GM19438 (cell line): ENCODE data around the gene TRAFD1.
"Not testable (repeated sequence)": the region's sequence is repeated elsewhere in the genome, so short reads cannot be mapped to it uniquely, and the experiment has no call there.

Source experiments
- ATAC-seq: cut with Tn5 transposase; IDR thresholded peaks from one replicate; pipeline ENCODE4 v1.9.1; 2021; ENCODE audit warnings: low read depth; ENCODE audit not compliant: unreplicated experiment

The TRAFD1 gene

GRCh38 chr12:112153181-112153892 lies 28.0 kb downstream of the TRAFD1 start:
- no peak for ATAC-seq

DNA sequence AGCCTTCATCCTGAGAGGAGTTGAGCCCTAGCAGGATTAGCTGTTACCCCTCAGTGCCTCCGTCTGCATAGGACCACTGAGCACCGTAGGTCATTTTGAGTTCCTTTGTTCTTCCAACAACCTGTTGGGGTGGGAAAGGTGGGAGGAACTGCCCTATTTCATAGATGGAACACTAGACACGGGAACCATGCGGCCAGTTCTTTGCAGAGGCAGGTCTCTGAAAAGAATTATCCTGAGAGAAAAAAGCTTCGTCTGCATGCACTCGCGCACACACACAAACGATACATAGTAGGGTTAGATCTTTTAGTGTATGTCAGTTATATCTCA lies 28.5 kb downstream of the TRAFD1 start:
- no peak for ATAC-seq

DNA sequence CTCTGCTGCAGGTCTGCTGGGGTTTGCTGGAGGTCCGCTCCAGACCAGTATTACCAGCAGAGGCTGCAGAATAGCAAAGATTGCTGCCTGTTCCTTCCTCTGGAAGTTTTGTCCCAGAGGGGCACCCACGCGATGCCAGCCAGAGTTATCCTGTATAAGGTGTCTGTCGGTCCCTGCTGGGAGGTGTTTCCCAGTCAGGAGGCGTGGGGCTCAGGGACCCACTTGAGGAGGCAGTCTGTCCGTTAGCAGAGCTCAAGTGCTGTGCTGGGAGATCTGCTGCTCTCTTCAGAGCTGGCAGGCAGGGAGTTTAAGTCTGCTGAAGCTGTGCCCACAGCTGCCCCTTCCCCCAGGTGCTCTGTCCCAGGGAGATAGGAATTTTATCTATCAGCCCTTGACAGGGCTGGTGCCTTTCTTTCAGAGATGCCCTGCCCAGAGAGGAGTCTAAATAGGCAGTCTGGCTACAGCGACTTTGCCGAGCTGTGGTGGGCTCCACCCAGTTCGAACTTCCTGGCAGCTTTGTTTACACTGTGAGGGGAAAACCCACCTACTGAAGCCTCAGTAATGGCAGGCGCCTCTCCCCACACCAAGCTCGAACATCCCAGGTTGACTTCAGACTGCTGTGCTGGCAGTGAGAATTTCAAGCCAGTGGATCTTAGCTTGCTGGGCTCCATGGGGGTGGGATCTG lies 33.2 kb downstream of the TRAFD1 start:
- ATAC-seq: not testable (repeated sequence)

- no peak for ATAC-seq
Observed at GRCh38 chr12:112159146-112159541, 33.8 kb downstream of the TRAFD1 start.

DNA sequence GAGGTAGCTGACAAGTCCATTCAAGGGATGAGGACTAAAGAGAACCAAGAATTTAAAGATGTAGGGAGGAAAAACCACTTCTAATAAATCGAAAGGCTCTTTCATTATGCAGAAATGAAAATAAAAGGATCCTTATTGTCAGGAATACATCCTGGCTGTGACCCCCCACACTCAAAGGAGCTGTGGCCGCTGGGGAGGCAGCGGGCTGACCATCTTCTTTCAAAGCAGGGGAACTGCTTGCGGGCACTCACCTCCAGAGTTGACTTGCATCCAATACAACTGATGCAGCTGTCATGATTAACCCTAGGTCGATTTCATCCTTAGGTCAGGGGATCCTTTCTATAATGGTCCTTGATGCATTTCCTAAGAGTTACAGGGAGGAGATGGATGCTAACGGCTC lies 35.3 kb downstream of the TRAFD1 start:
- no peak for ATAC-seq

DNA sequence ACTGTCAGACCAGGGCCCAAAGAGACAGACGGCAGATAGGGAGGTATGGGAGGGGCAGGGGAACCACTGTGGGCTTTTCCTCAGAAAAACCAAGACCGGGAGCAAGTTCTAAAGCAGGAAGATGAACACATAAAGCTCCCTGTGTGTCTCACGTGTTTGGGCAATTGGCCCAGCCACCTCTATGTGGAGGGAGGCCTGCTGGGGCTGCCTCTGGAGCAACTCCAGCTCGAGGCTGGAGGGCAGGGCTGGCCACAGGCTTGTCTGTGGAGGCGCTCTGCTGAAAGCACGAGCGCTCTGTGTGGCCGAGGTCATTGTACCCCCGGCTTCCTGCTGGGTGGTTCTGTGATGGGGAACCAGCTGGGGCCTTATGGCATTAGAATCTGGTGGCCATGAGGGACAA lies 36.4 kb downstream of the TRAFD1 start:
- no peak for ATAC-seq

DNA sequence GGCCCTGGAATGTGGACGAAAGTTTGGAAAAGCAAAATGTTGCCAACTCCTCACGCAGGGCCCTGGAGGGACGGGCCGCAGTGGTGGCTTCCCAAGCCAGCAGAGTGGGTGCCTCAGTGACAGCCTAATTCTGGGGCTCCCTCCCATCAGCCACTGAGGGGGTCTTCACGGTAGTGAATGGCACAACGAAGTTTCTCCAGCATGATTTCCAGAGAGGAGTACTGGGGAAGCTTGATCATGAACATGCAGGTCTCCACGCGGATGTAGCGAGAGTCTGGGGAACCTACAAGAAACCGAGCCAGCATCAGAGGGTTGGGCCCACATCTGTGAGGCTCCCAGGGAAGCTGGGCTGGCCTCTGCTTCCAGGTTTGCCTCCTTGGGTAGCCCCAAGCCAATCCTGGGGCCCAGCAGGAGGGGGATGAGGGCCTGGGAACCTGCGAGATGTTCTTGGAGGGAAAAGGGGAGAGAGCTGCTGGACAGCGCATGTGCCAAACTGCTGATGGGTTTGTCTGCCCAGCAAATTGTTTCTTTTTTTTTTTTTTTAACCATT lies 37.0 kb downstream of the TRAFD1 start:
- no peak for ATAC-seq

DNA sequence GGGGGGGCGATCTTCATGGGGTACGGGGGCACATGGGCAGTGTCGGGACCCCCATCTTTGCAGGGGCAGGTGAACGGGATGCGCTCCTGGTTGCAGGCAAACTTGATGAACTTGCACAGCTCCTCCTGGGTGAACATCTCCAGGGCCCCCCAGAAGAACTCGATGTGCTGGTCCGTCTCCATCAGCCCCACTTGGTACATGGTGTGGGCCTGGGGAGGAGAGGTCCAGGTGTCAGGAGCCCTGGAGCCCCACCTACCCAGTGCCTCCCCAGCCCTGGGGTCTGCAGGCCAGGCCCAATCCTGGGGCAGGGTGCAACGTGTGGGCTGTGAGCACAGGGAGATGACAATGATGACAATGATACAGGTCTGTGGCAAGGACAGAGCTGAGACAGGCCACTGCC lies 37.7 kb downstream of the TRAFD1 start:
- no peak for ATAC-seq

DNA sequence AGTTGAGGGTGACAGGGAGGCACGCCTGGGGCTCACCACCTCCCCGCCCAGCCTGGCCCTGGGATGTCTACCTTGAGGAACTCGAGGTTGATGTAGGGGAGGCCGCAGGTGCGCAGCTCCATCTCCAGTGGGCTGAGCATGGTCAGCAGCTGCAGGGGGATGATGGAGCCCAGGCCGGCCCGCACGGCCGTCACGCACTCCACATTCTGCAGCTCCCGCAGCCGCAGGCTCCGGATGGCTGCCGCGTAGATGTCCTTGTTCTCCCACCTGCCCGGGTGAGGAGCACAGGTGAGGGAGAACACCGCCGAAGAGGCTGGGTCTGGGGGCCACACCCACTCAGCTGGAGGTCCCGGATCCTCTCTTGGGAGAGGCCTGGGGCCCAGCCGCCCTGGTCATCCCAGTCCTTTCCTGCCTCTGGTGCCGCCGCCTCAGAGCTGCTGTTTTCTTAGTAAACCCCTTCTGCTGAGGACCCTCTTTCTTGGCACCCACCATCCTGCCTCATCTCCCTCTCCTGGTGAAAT lies 38.2 kb downstream of the TRAFD1 start:
- ATAC-seq: no peak

GRCh38 chr12:112164011-112164660 lies 38.8 kb downstream of the TRAFD1 start:
- ATAC-seq: no peak

DNA sequence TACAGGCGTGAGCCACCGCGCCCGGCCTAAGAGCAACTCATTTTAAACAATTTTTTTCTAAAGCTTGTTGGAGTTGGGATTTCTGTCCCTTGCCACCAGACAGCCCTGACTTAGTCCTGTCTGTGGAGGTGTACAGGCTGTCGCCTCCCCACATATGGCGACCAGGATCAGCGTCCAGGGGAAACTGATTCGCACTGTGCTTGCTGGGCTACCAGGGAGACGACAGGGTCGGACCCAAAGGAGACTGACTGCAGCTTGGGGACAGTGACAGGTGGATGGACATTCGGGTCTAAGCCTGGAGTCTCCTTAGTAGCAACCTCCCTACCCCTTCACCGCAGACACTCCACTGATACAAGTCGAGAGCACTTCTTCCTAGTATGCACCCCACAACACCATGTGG lies 40.3 kb downstream of the TRAFD1 start:
- ATAC-seq: no peak

GRCh38 chr12:112166051-112167015 lies 41.0 kb downstream of the TRAFD1 start:
- no peak for ATAC-seq

GRCh38 chr12:112167031-112167461 lies 41.7 kb downstream of the TRAFD1 start:
- ATAC-seq: no peak

GRCh38 chr12:112167718-112168525 lies 42.6 kb downstream of the TRAFD1 start:
- no peak for ATAC-seq

DNA sequence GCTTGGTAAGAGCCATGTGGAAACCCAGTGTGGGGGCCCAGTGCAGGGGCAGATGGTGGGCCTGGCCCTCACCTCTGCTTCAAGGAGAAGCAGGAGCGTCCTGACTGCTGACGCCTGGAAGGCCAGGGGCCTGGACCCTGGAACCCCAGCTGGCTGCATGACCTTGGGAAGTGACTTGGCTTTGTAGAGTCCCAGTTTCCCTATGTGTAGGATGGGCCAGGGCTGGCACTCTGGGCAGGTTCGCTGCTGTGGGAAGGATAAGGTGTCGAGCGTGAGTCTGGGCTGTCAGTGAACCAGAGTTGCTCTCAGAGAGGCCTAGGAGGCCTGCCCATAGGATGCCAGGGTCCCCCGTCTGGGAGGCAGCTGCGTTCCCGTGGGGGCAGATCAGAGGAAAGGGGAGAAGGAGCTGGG lies 43.2 kb downstream of the TRAFD1 start:
- ATAC-seq: no peak

GRCh38 chr12:112169161-112169872 lies 44.0 kb downstream of the TRAFD1 start:
- ATAC-seq: no peak

GRCh38 chr12:112169966-112170365 lies 44.6 kb downstream of the TRAFD1 start:
- ATAC-seq: no peak

DNA sequence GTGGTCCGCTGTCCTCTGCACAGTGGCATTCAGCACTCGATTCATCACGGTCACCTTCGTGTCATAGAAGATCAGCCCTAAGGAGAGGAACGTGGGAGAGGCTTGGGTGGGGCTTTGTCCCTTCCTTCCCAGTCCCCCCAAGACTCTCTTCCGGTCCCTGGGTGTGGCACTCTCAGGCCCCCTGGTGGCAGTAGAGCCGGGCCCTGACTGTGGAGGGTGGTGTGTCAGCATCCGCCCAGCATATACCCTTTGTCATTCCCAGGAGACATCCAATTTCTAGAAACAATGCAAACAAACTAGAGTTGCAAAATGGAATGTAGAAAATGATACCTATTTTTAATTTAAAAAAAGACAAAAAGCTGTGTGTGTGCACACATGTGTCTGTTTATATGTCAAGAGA lies 45.0 kb downstream of the TRAFD1 start:
- ATAC-seq: no peak
